GM13977 (cell line): ENCODE measurements around the gene ABHD14A.

Experiments used
- DNase-seq: peaks from one replicate; pipeline ENCODE4 v3.0.0; 2012; ENCODE audit warnings: low spot score
- CTCF ChIP-seq: IDR thresholded peaks from 2 replicates; pipeline ENCODE4 v1.5.1; 2012; ENCODE audit warnings: mild to moderate bottlenecking, control low read depth; ENCODE audit not compliant: insufficient read depth; ENCODE audit errors: extremely low read depth, missing control alignments
- in situ Hi-C: fragments of 300-500 bp; cut with MboI; formaldehyde crosslinking; loops from one replicate; pipeline ENCODE4 v1.12.0; 2022; ENCODE audit warnings: low sequenced_read_pairs, low pct_unique_long_range_greater_than_20kb, mixed read lengths, inconsistent platforms; ENCODE audit not compliant: unreplicated experiment

ABHD14A gene

GRCh38 chr3:52001443-52001974, 26.6 kb downstream of the ABHD14A start:
- peak; percentile 99 for TF ChIP-seq CTCF
- in situ Hi-C loops = loop anchor here (5.0 kb wide), 1 partner anchor 141 kb away; no protein-coding TSS in a partner anchor
- DNase-seq = peak; percentile 92

GRCh38 chr3:52002748-52003147, 27.9 kb downstream of the ABHD14A start:
- in situ Hi-C loops = loop anchor here (5.0 kb wide), 1 partner anchor 140 kb away; no protein-coding TSS in a partner anchor
- no peak for DNase-seq
- no peak for TF ChIP-seq CTCF

- peak; percentile 59 for DNase-seq
- TF ChIP-seq CTCF = peak; percentile 50
- in situ Hi-C loops = loop anchor here (5.0 kb wide), 1 partner anchor 138 kb away; no protein-coding TSS in a partner anchor
Measured at GRCh38 chr3:52004163-52004787, 29.4 kb downstream of the ABHD14A start.

- in situ Hi-C loops = loop anchor here (5.0 kb wide), 1 partner anchor 137 kb away; no protein-coding TSS in a partner anchor
- no peak for DNase-seq
- TF ChIP-seq CTCF = no peak
Measured at GRCh38 chr3:52004906-52005395, 30.1 kb downstream of the ABHD14A start.

- in situ Hi-C loops = no loop called here
- no peak for TF ChIP-seq CTCF
- DNase-seq = no peak
Measured at GRCh38 chr3:52005571-52005986, 30.7 kb downstream of the ABHD14A start.

GRCh38 chr3:52006017-52006819, 31.4 kb downstream of the ABHD14A start:
- TF ChIP-seq CTCF = no peak
- in situ Hi-C loops = no loop called here
- no peak for DNase-seq
